ENCODE measurements around the gene FRMD4B.

The FRMD4B gene

GRCh38 chr3:69120879-69121464 lies 264.9 kb downstream of the FRMD4B start:
- DNase-seq = peak; percentile 67 to 79

Data from stimulated activated CD4-positive, alpha-beta T cell treated with anti-CD3 and anti-CD28 coated beads, Interleukin-4, amount 100 ng/mL, for 4 hours (primary cell).